ENCODE data around the gene FAM222B. TPM values are rescaled to one million over a fixed set of nuclear protein-coding genes. Genes with fewer than 3 reads are reported as not detected.

The FAM222B gene
- total RNA-seq, 1 experiment from 2014 or later, result 94.6 TPM

GRCh38 chr17:28737770-28738679 lies 104.6 kb downstream of the FAM222B start:
- peaks cover 22% of the 10 kb centered on the region for H3K36me3 Mint-ChIP-seq
- CTCF ChIA-PET, result interaction anchor here (0.7 kb wide), 1 partner anchor 111 kb away, joined by 3 read pairs; no protein-coding TSS in a partner anchor
- no peak overlapping the region for H3K27ac Mint-ChIP-seq
- H3K4me3 Mint-ChIP-seq, result no peak overlapping the region
- H3K27me3 Mint-ChIP-seq (ENCODE audit: low read depth), result no peaks in the 10 kb centered on the region
- ATAC-seq, result no peak
- POLR2A ChIA-PET, result interaction anchor here (0.8 to 1.0 kb wide), 2 partner anchors 12 to 27 kb away, joined by 3 to 4 read pairs; partner anchors contain the start of genes PROCA1 and TLCD1
- H3K4me1 Mint-ChIP-seq, result peaks cover 12% of the 10 kb centered on the region
- H3K9me3 Mint-ChIP-seq, result no peaks in the 10 kb centered on the region
- TF ChIP-seq MAX (CRISPR knock-in tag; IDR thresholded peaks at IDR 0.05) (no peak), TEAD1 (CRISPR knock-in tag; IDR thresholded peaks at IDR 0.05) (no peak), ZNF416 (CRISPR knock-in tag; IDR thresholded peaks at IDR 0.05) (no peak), ZNF512 (CRISPR knock-in tag; IDR thresholded peaks at IDR 0.05; ENCODE audit: borderline replicate concordance) (no peak), NR2C2 (CRISPR knock-in tag; IDR thresholded peaks at IDR 0.05) (no peak)
- no peak for DNase-seq (ENCODE audit: low spot score)

GRCh38 chr17:28737316-28737715 lies 105.3 kb downstream of the FAM222B start:
- ATAC-seq, result no peak
- Mint-ChIP-seq H3K27me3 (ENCODE audit: low read depth) (no peaks in the 10 kb centered on the region), H3K4me1 (peaks cover 6% of the 10 kb centered on the region), H3K27ac (no peak overlapping the region), H3K4me3 (no peak overlapping the region), H3K36me3 (peaks cover 22% of the 10 kb centered on the region), H3K9me3 (no peaks in the 10 kb centered on the region)
- TF ChIP-seq IRF2 (CRISPR knock-in tag; IDR thresholded peaks at IDR 0.05; ENCODE audit: borderline replicate concordance, low read depth) (no peak), NR1H2 (CRISPR knock-in tag; IDR thresholded peaks at IDR 0.05) (no peak), FOXK1 (CRISPR knock-in tag; IDR thresholded peaks at IDR 0.05) (no peak), ARID4B (CRISPR knock-in tag; IDR thresholded peaks at IDR 0.05; ENCODE audit: borderline replicate concordance) (no peak), NR2C2 (CRISPR knock-in tag; IDR thresholded peaks at IDR 0.05) (no peak), ZBTB21 (CRISPR knock-in tag; IDR thresholded peaks at IDR 0.05; ENCODE audit: borderline replicate concordance) (no peak), NFATC4 (CRISPR knock-in tag; IDR thresholded peaks at IDR 0.05) (no peak), OVOL2 (CRISPR knock-in tag; IDR thresholded peaks at IDR 0.05; ENCODE audit: borderline replicate concordance) (no peak), SMAD3 (CRISPR knock-in tag; IDR thresholded peaks at IDR 0.05; ENCODE audit: borderline replicate concordance) (no peak), IRF1 (CRISPR knock-in tag; IDR thresholded peaks at IDR 0.05) (no peak), FOXP1 (CRISPR knock-in tag; IDR thresholded peaks at IDR 0.05; ENCODE audit: borderline replicate concordance) (no peak), SP1 (CRISPR knock-in tag; conservative IDR thresholded peaks at IDR 0.05) (no peak), MYBL2 (CRISPR knock-in tag; IDR thresholded peaks at IDR 0.05) (no peak), NFE2L1 (CRISPR knock-in tag; IDR thresholded peaks at IDR 0.05) (no peak), TEAD1 (CRISPR knock-in tag; IDR thresholded peaks at IDR 0.05) (no peak), ZNF671 (CRISPR knock-in tag; IDR thresholded peaks at IDR 0.05) (no peak), TCF7 (CRISPR knock-in tag; IDR thresholded peaks at IDR 0.05; ENCODE audit: low read depth) (no peak), HMGXB4 (CRISPR knock-in tag; IDR thresholded peaks at IDR 0.05) (no peak), ZNF263 (CRISPR knock-in tag; IDR thresholded peaks at IDR 0.05; ENCODE audit: low read depth) (no peak), EMX1 (CRISPR knock-in tag; IDR thresholded peaks at IDR 0.05) (no peak)
- no peak for DNase-seq (ENCODE audit: low spot score)
- ChIA-PET CTCF (no interaction called here), POLR2A (interaction anchor here (1.0 kb wide), 1 partner anchor 26 kb away, joined by 4 read pairs; the partner anchor contains the start of gene PROCA1)

All from WTC11 (cell line).